ENCODE results near the gene THEMIS.

- TF ChIP-seq, protein P1, sequence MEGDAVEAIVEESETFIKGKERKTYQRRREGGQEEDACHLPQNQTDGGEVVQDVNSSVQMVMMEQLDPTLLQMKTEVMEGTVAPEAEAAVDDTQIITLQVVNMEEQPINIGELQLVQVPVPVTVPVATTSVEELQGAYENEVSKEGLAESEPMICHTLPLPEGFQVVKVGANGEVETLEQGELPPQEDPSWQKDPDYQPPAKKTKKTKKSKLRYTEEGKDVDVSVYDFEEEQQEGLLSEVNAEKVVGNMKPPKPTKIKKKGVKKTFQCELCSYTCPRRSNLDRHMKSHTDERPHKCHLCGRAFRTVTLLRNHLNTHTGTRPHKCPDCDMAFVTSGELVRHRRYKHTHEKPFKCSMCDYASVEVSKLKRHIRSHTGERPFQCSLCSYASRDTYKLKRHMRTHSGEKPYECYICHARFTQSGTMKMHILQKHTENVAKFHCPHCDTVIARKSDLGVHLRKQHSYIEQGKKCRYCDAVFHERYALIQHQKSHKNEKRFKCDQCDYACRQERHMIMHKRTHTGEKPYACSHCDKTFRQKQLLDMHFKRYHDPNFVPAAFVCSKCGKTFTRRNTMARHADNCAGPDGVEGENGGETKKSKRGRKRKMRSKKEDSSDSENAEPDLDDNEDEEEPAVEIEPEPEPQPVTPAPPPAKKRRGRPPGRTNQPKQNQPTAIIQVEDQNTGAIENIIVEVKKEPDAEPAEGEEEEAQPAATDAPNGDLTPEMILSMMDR (IDR thresholded peaks at IDR 0.05) = no peak
- TF ChIP-seq POLR2A (IDR thresholded peaks at IDR 0.05) = no peak
Observed at GRCh38 chr6:127891731-127892326, 9.0 kb downstream of the THEMIS start.

All from lower leg skin (tissue), 3 donors.